ENCODE results near the gene OSBP2. TPM values are rescaled to one million over a fixed set of nuclear protein-coding genes. Genes with fewer than 3 reads are reported as not detected.

The OSBP2 gene
- total RNA-seq, 1 donor from 2014 or later: 1.4 TPM

- peak; percentile 69 for DNase-seq (ENCODE audit: low spot score)
These were observed 172.2 kb downstream of the OSBP2 start for GRCh38 chr22:30866811-30867271.

- DNase-seq (ENCODE audit: low spot score): peak; percentile 67
These were observed 173.3 kb downstream of the OSBP2 start for GRCh38 chr22:30867746-30868662.

GRCh38 chr22:30868663-30869385 lies 174.2 kb downstream of the OSBP2 start:
- peak; percentile 76 for DNase-seq (ENCODE audit: low spot score)

- peak; percentile 75 for DNase-seq (ENCODE audit: low spot score)
These were observed 175.2 kb downstream of the OSBP2 start for GRCh38 chr22:30869667-30870395.

GRCh38 chr22:30870451-30871345 lies 176.0 kb downstream of the OSBP2 start:
- DNase-seq (ENCODE audit: low spot score): peak; percentile 73

GRCh38 chr22:30871391-30872284 lies 177.0 kb downstream of the OSBP2 start:
- DNase-seq (ENCODE audit: low spot score): peak; percentile 71

- peak; percentile 73 for DNase-seq (ENCODE audit: low spot score)
These were observed 177.8 kb downstream of the OSBP2 start for GRCh38 chr22:30872285-30873041.

GRCh38 chr22:30873086-30873650 lies 178.5 kb downstream of the OSBP2 start:
- DNase-seq (ENCODE audit: low spot score): no peak

- no peak for DNase-seq (ENCODE audit: low spot score)
These were observed 179.0 kb downstream of the OSBP2 start for GRCh38 chr22:30873661-30874060.

- no peak for DNase-seq (ENCODE audit: low spot score)
These were observed 180.0 kb downstream of the OSBP2 start for GRCh38 chr22:30874431-30875370.

- peak; percentile 73 for DNase-seq (ENCODE audit: low spot score)
These were observed 181.0 kb downstream of the OSBP2 start for GRCh38 chr22:30875481-30876215.

GRCh38 chr22:30876221-30876751 lies 181.6 kb downstream of the OSBP2 start:
- DNase-seq (ENCODE audit: low spot score): peak; percentile 64

GRCh38 chr22:30876915-30877553 lies 182.4 kb downstream of the OSBP2 start:
- no peak for DNase-seq (ENCODE audit: low spot score)

- no peak for DNase-seq (ENCODE audit: low spot score)
These were observed 183.2 kb downstream of the OSBP2 start for GRCh38 chr22:30877662-30878515.
